ENCODE results near the gene GATA1.

- TF ChIP-seq POLR2A (IDR thresholded peaks at IDR 0.05): no peak
- TF ChIP-seq, protein P1, sequence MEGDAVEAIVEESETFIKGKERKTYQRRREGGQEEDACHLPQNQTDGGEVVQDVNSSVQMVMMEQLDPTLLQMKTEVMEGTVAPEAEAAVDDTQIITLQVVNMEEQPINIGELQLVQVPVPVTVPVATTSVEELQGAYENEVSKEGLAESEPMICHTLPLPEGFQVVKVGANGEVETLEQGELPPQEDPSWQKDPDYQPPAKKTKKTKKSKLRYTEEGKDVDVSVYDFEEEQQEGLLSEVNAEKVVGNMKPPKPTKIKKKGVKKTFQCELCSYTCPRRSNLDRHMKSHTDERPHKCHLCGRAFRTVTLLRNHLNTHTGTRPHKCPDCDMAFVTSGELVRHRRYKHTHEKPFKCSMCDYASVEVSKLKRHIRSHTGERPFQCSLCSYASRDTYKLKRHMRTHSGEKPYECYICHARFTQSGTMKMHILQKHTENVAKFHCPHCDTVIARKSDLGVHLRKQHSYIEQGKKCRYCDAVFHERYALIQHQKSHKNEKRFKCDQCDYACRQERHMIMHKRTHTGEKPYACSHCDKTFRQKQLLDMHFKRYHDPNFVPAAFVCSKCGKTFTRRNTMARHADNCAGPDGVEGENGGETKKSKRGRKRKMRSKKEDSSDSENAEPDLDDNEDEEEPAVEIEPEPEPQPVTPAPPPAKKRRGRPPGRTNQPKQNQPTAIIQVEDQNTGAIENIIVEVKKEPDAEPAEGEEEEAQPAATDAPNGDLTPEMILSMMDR (IDR thresholded peaks at IDR 0.05): no peak
- no peak for TF ChIP-seq POLR2AphosphoS5 (IDR thresholded peaks at IDR 0.05)
Observed at GRCh38 chrX:48790477-48790876, 4.1 kb downstream of the GATA1 start.

All from breast epithelium (tissue), 3 donors.